T follicular helper cell (primary cell): Measurements from ENCODE around the gene MTCH1.

ENCODE experiments used
- DNase-seq: peaks from one replicate; pipeline ENCODE4 v3.0.0-alpha.2; 2020; ENCODE audit warnings: low read depth

Gene MTCH1

GRCh38 chr6:36970892-36971842 lies 14.8 kb downstream of the MTCH1 start:
- no peak for DNase-seq

- DNase-seq, result no peak
These were observed 15.8 kb downstream of the MTCH1 start for GRCh38 chr6:36969988-36970891.

GRCh38 chr6:36969240-36969691 lies 16.7 kb downstream of the MTCH1 start:
- no peak for DNase-seq

- DNase-seq, result no peak
These were observed 17.6 kb downstream of the MTCH1 start for GRCh38 chr6:36968266-36968977.

- no peak for DNase-seq
These were observed 18.2 kb downstream of the MTCH1 start for GRCh38 chr6:36967757-36968156.

- DNase-seq, result no peak
These were observed 18.7 kb downstream of the MTCH1 start for GRCh38 chr6:36967301-36967700.

GRCh38 chr6:36964908-36965307 lies 21.1 kb downstream of the MTCH1 start:
- DNase-seq, result no peak

- no peak for DNase-seq
These were observed 21.6 kb downstream of the MTCH1 start for GRCh38 chr6:36964349-36964748.

GRCh38 chr6:36963451-36964290 lies 22.3 kb downstream of the MTCH1 start:
- DNase-seq, result no peak

- peak; percentile 74 for DNase-seq
These were observed 23.1 kb downstream of the MTCH1 start for GRCh38 chr6:36962874-36963273.

GRCh38 chr6:36961441-36962435 lies 24.3 kb downstream of the MTCH1 start:
- no peak for DNase-seq

- no peak for DNase-seq
These were observed 26.3 kb downstream of the MTCH1 start for GRCh38 chr6:36959555-36960250.

GRCh38 chr6:36958775-36959554 lies 27.0 kb downstream of the MTCH1 start:
- no peak for DNase-seq

- DNase-seq, result no peak
These were observed 28.2 kb downstream of the MTCH1 start for GRCh38 chr6:36957773-36958271.

GRCh38 chr6:36956446-36956820 lies 29.6 kb downstream of the MTCH1 start:
- DNase-seq, result no peak

- no peak for DNase-seq
These were observed 30.1 kb downstream of the MTCH1 start for GRCh38 chr6:36955671-36956445.

GRCh38 chr6:36955136-36955535 lies 30.9 kb downstream of the MTCH1 start:
- DNase-seq, result no peak
